ENCODE results near the gene TLCD3B. TPM values are rescaled to one million over a fixed set of nuclear protein-coding genes. Genes with fewer than 3 reads are reported as not detected.

Gene TLCD3B
- total and polyA plus RNA-seq, 4 donors, result 0.05 to 0.65 TPM; not detected in 2

DNA sequence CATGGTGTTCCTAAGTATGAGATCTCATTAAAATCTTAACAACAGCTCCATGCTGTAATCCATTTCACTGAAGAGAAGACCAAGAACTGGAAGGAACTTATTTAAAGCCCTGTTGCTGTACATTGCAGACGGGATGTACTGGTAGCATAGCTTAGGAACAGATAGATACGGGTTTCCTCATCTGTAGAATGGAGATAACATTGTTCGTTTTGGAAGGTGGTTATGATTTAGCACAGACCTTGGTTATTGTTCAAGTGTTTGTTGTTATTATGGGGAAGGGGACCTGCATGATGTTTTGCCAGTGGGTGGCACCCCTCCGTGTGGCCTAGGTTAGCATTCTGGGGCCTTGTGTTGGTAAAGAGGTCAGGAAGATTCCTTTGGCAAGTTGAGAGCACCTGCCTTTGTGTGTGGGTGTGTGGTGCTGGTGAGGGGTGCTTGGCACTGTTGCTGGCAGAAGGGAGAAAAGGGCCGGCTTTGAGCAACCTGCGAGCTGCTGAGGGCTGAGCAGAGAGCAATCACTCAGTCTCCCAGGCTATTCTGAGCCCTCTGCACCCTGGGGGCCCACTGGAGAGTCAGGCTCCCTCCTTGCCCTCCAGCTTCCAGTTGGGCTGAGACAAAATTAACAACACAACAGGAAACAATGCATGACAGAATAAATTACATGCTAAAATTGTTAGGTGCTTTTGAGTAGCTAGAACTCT is 55.1 kb downstream of the TLCD3B start (continued):
- TF ChIP-seq, protein P1, sequence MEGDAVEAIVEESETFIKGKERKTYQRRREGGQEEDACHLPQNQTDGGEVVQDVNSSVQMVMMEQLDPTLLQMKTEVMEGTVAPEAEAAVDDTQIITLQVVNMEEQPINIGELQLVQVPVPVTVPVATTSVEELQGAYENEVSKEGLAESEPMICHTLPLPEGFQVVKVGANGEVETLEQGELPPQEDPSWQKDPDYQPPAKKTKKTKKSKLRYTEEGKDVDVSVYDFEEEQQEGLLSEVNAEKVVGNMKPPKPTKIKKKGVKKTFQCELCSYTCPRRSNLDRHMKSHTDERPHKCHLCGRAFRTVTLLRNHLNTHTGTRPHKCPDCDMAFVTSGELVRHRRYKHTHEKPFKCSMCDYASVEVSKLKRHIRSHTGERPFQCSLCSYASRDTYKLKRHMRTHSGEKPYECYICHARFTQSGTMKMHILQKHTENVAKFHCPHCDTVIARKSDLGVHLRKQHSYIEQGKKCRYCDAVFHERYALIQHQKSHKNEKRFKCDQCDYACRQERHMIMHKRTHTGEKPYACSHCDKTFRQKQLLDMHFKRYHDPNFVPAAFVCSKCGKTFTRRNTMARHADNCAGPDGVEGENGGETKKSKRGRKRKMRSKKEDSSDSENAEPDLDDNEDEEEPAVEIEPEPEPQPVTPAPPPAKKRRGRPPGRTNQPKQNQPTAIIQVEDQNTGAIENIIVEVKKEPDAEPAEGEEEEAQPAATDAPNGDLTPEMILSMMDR (IDR thresholded peaks at IDR 0.05; ENCODE audit: low read depth, low read length, missing input control), result no peak
- TF ChIP-seq TAF1 (conservative IDR thresholded peaks at IDR 0.05), result no peak
- no peak for TF ChIP-seq SP1 (IDR thresholded peaks at IDR 0.05)
- TF ChIP-seq FOXA1 (IDR thresholded peaks at IDR 0.05), result no peak
- no peak for TF ChIP-seq RXRA (IDR thresholded peaks at IDR 0.05)
- TF ChIP-seq, protein P2, sequence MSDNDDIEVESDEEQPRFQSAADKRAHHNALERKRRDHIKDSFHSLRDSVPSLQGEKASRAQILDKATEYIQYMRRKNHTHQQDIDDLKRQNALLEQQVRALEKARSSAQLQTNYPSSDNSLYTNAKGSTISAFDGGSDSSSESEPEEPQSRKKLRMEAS (IDR thresholded peaks at IDR 0.05), result no peak

DNA sequence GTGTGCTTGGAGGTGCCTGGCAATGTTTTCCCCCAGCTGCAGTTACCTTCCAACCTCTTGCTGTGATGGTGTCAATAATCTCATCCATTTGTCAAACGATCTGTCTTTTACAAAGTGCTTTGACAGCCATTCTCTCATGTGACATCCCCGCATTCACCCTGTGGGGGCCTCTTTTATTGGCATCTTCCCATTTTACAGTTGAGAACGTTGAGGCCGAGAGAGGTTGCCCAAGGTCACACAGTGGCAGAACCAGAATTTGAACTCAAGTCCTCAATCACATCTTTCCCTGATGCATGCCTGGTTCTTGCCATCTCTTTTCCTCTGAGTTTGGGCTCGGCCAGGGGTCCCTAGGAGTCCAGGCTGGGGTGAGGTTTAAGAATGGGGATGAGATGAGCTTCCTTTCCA is 55.9 kb downstream of the TLCD3B start:
- WGBS, result 67% methylated on average over 5 of the region's 5 CpGs
- Histone ChIP-seq H3K4me3 (ENCODE audit: low read depth in 1 of 3, low read length in 3 of 3) (peak overlapping the region; percentile 67 to 87 (median 81)), H3K9ac (ENCODE audit: low read depth in 1 of 2, low read length in 2 of 2) (peak overlapping the region in 1 of 2 donors; percentile 74), H3K36me3 (ENCODE audit: control insufficient read depth in 4 of 4, insufficient read depth in 3 of 4, low read depth in 1 of 4, low read length in 3 of 4) (peaks cover 3 to 29% (median 20%) of the 10 kb centered on the region in 4 donors), H3K9me3 (ENCODE audit: control insufficient read depth in 4 of 4, low read length in 3 of 4) (no peaks in the 10 kb centered on the region), H3K27ac (ENCODE audit: low read depth in 1 of 2, low read length in 2 of 2) (peak overlapping the region in 1 of 2 donors; percentile 69), H3K27me3 (ENCODE audit: control insufficient read depth in 4 of 4, insufficient read depth in 4 of 4, low read length in 3 of 4) (no peaks in the 10 kb centered on the region), H3K4me1 (ENCODE audit: control insufficient read depth in 4 of 4, insufficient read depth in 4 of 4, low read length in 3 of 4) (peaks cover 3 to 30% (median 24%) of the 10 kb centered on the region in 4 donors)
- no peak for DNase-seq (ENCODE audit: low spot score)
- TF ChIP-seq SP1 (IDR thresholded peaks at IDR 0.05), result no peak

Other genes with a start within 250 kb of the TLCD3B start
- gene KIF22, start 240.5 kb downstream of the TLCD3B start, total RNA-seq, result 10 to 100 TPM; 15.0 to 80.1 TPM
- 10 to 100 TPM; 39.9 to 58.7 TPM for gene KIF22, start 240.5 kb downstream of the TLCD3B start, polyA plus RNA-seq
- 100 to 1,000 TPM in 1 of 2 donors, 10 to 100 TPM in 1; 28.4 to 272 TPM for gene MAZ, start 224.7 kb downstream of the TLCD3B start, total RNA-seq
- gene MAZ, start 224.7 kb downstream of the TLCD3B start, polyA plus RNA-seq, result 10 to 100 TPM; 16.0 to 61.7 TPM
- gene PRRT2, start 219.1 kb downstream of the TLCD3B start, total RNA-seq, result under 1 TPM; 0.09 to 0.59 TPM
- gene PRRT2, start 219.1 kb downstream of the TLCD3B start, polyA plus RNA-seq, result under 1 TPM; 0.16 to 0.28 TPM
- gene PAGR1, start 215.1 kb downstream of the TLCD3B start, total RNA-seq, result 10 to 100 TPM; 11.1 to 16.9 TPM
- 10 to 100 TPM in 1 of 2 donors, 1 to 10 TPM in 1; 7.3 to 18.7 TPM for gene PAGR1, start 215.1 kb downstream of the TLCD3B start, polyA plus RNA-seq
- gene MVP, start 210.8 kb downstream of the TLCD3B start, total RNA-seq, result 10 to 100 TPM; 30.7 to 78.4 TPM
- 10 to 100 TPM; 40.1 to 61.4 TPM for gene MVP, start 210.8 kb downstream of the TLCD3B start, polyA plus RNA-seq
- gene CDIPT, start 168.0 kb downstream of the TLCD3B start, total RNA-seq, result 10 to 100 TPM; 31.4 to 38.7 TPM
- 100 to 1,000 TPM in 1 of 2 donors, 10 to 100 TPM in 1; 38.1 to 102 TPM for gene CDIPT, start 168.0 kb downstream of the TLCD3B start, polyA plus RNA-seq
- under 1 TPM; 0.25 to 0.37 TPM for gene SEZ6L2, start 131.7 kb downstream of the TLCD3B start, total RNA-seq
- gene SEZ6L2, start 131.7 kb downstream of the TLCD3B start, polyA plus RNA-seq, result under 1 TPM; 0.24 to 0.35 TPM
- gene ASPHD1, start 130.8 kb downstream of the TLCD3B start, total RNA-seq, result under 1 TPM in 1 of 2 donors, not detected in 1; 0.25 TPM
- under 1 TPM in 1 of 2 donors, not detected in 1; 0.28 TPM for gene ASPHD1, start 130.8 kb downstream of the TLCD3B start, polyA plus RNA-seq
- gene KCTD13, start 105.0 kb downstream of the TLCD3B start, total RNA-seq, result 10 to 100 TPM in 1 of 2 donors, 1 to 10 TPM in 1; 3.1 to 13.1 TPM
- 1 to 10 TPM; 2.7 to 4.4 TPM for gene KCTD13, start 105.0 kb downstream of the TLCD3B start, polyA plus RNA-seq
- 10 to 100 TPM; 25.5 to 29.6 TPM for gene TMEM219, start 69.2 kb downstream of the TLCD3B start, total RNA-seq
- gene TMEM219, start 69.2 kb downstream of the TLCD3B start, polyA plus RNA-seq, result 10 to 100 TPM; 64.1 to 75.9 TPM
- gene TAOK2, start 57.4 kb downstream of the TLCD3B start, total RNA-seq, result 10 to 100 TPM; 19.0 to 27.9 TPM
- 10 to 100 TPM in 1 of 2 donors, 1 to 10 TPM in 1; 2.2 to 12.9 TPM for gene TAOK2, start 57.4 kb downstream of the TLCD3B start, polyA plus RNA-seq
- gene HIRIP3, start 35.7 kb downstream of the TLCD3B start, total RNA-seq, result 10 to 100 TPM in 1 of 2 donors, 1 to 10 TPM in 1; 9.2 to 10.5 TPM
- 1 to 10 TPM; 5.7 to 9.0 TPM for gene HIRIP3, start 35.7 kb downstream of the TLCD3B start, polyA plus RNA-seq
- 10 to 100 TPM; 11.7 to 24.8 TPM for gene INO80E, start 35.0 kb downstream of the TLCD3B start, total RNA-seq
- 10 to 100 TPM in 1 of 2 donors, 1 to 10 TPM in 1; 8.0 to 22.8 TPM for gene INO80E, start 35.0 kb downstream of the TLCD3B start, polyA plus RNA-seq
- gene DOC2A, start 20.2 kb downstream of the TLCD3B start, total RNA-seq, result under 1 TPM in 1 of 2 donors, not detected in 1; 0.17 TPM
- gene DOC2A, start 20.2 kb downstream of the TLCD3B start, polyA plus RNA-seq, result under 1 TPM; 0.09 to 0.22 TPM
- not detected for gene C16orf92, start 8.1 kb downstream of the TLCD3B start, total RNA-seq
- not detected for gene C16orf92, start 8.1 kb downstream of the TLCD3B start, polyA plus RNA-seq
- 10 to 100 TPM; 96.8 to 99.3 TPM for gene ALDOA, start 34.5 kb upstream of the TLCD3B start, total RNA-seq
- gene ALDOA, start 34.5 kb upstream of the TLCD3B start, polyA plus RNA-seq, result 100 to 1,000 TPM; 142 to 251 TPM
- 10 to 100 TPM; 49.7 to 68.7 TPM for gene PPP4C, start 44.7 kb upstream of the TLCD3B start, total RNA-seq
- 10 to 100 TPM; 56.3 to 79.6 TPM for gene PPP4C, start 44.7 kb upstream of the TLCD3B start, polyA plus RNA-seq
- under 1 TPM; 0.09 to 0.25 TPM for gene TBX6, start 60.7 kb upstream of the TLCD3B start, total RNA-seq
- under 1 TPM; 0.10 to 0.26 TPM for gene TBX6, start 60.7 kb upstream of the TLCD3B start, polyA plus RNA-seq
- gene YPEL3, start 64.9 kb upstream of the TLCD3B start, total RNA-seq, result 10 to 100 TPM; 10.5 to 42.7 TPM
- gene YPEL3, start 64.9 kb upstream of the TLCD3B start, polyA plus RNA-seq, result 10 to 100 TPM; 19.7 to 29.2 TPM
- under 1 TPM; 0.42 to 0.67 TPM for gene GDPD3, start 82.3 kb upstream of the TLCD3B start, total RNA-seq
- under 1 TPM; 0.43 to 0.71 TPM for gene GDPD3, start 82.3 kb upstream of the TLCD3B start, polyA plus RNA-seq
- 1 to 10 TPM; 3.7 to 8.7 TPM for gene MAPK3, start 91.9 kb upstream of the TLCD3B start, total RNA-seq
- gene MAPK3, start 91.9 kb upstream of the TLCD3B start, polyA plus RNA-seq, result 10 to 100 TPM in 1 of 2 donors, 1 to 10 TPM in 1; 7.5 to 18.6 TPM
- gene CORO1A, start 152.3 kb upstream of the TLCD3B start, total RNA-seq, result 10 to 100 TPM; 12.7 to 26.7 TPM
- 10 to 100 TPM in 1 of 2 donors, 1 to 10 TPM in 1; 6.0 to 16.7 TPM for gene CORO1A, start 152.3 kb upstream of the TLCD3B start, polyA plus RNA-seq
- 10 to 100 TPM; 21.2 to 79.8 TPM for gene BOLA2B, start 162.4 kb upstream of the TLCD3B start, total RNA-seq
- gene BOLA2B, start 162.4 kb upstream of the TLCD3B start, polyA plus RNA-seq, result 10 to 100 TPM; 47.6 to 66.0 TPM
- gene SLX1A, start 162.6 kb upstream of the TLCD3B start, total RNA-seq, result 10 to 100 TPM; 37.1 to 37.9 TPM
- gene SLX1A, start 162.6 kb upstream of the TLCD3B start, polyA plus RNA-seq, result 10 to 100 TPM; 46.1 to 55.2 TPM
- 1 to 10 TPM; 2.8 to 9.4 TPM for gene SULT1A3, start 168.0 kb upstream of the TLCD3B start, total RNA-seq
- gene SULT1A3, start 168.0 kb upstream of the TLCD3B start, polyA plus RNA-seq, result 10 to 100 TPM; 12.6 to 13.8 TPM
- 1 to 10 TPM; 1.3 to 1.5 TPM for gene NPIPB13, start 217.2 kb upstream of the TLCD3B start, total RNA-seq
- gene NPIPB13, start 217.2 kb upstream of the TLCD3B start, polyA plus RNA-seq, result 1 to 10 TPM in 1 of 2 donors, under 1 TPM in 1; 0.70 to 1.4 TPM